Mucosa of gallbladder (tissue), 1 donor: ENCODE data around the gene PARP8. TPM values are rescaled to one million over a fixed set of nuclear protein-coding genes. Genes with fewer than 3 reads are reported as not detected.
A peak's percentile ranks its signal among the peaks of the same experiment; 100 is the strongest.

ENCODE experiments used
- DNase-seq: peaks from one replicate; pipeline ENCODE4 v3.0.0-alpha.2; 2020; ENCODE audit warnings: low spot score
- total RNA-seq: library from RNA; stranded (reverse); gene quantifications from one replicate; pipeline ENCODE4 v1.2.1, GENCODE V29; 2021
- donor health status: DM: no; HTN: no; CAD: no.

Gene PARP8
- total RNA-seq, 1 donor from 2014 or later, result 78.4 TPM

GRCh38 chr5:50839472-50839871, 173.0 kb downstream of the PARP8 start:
- no peak for DNase-seq

DNA sequence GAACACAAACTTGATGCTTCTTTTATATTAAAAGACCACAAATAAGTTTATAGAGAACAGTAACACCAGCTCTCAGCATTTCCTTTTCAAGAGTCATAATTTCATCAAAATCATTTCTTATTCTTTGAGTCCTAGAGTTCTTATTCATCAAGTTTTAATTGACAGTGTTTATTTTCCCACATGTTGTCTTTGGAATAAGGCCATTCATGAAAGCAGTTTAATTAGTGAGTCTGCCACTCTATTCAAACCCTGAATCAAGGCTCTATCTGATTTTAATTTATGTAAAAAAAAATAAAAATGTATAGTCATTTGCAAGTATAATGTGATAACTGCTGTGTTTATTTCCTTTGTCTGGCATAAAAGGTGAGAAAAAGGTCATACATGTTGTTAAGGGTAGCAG, 176.7 kb downstream of the PARP8 start:
- DNase-seq, result no peak

- DNase-seq, result no peak
Observed at GRCh38 chr5:50846261-50846660, 179.8 kb downstream of the PARP8 start.

- DNase-seq, result no peak
Observed at GRCh38 chr5:50849554-50849953, 183.1 kb downstream of the PARP8 start.

- DNase-seq, result peak; percentile 21
Observed at GRCh38 chr5:50853151-50853550, 186.7 kb downstream of the PARP8 start.

GRCh38 chr5:50854082-50854481, 187.6 kb downstream of the PARP8 start:
- DNase-seq, result no peak

DNA sequence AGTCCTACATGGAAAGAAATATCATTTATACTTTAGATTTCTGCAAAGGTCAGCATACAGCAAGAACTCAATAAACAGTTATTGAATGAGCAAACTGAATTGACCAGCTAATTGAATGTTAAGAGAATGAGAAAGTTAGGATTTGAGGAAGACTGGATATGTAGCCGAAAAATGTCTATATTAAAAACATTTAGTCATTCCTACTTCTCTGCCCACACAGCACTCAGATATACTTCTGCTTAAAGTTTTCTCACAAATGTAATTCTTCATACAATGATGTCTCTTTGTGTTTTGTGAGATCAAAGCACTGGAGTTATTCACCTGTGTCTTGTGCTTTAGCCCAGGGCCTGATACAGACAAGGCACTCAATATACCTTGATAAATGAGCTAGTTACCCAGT, 188.6 kb downstream of the PARP8 start:
- DNase-seq, result no peak

GRCh38 chr5:50856401-50857119, 190.1 kb downstream of the PARP8 start:
- DNase-seq, result no peak

GRCh38 chr5:50863534-50864170, 197.2 kb downstream of the PARP8 start:
- no peak for DNase-seq

- DNase-seq, result no peak
Observed at GRCh38 chr5:50864466-50864865, 198.0 kb downstream of the PARP8 start.

DNA sequence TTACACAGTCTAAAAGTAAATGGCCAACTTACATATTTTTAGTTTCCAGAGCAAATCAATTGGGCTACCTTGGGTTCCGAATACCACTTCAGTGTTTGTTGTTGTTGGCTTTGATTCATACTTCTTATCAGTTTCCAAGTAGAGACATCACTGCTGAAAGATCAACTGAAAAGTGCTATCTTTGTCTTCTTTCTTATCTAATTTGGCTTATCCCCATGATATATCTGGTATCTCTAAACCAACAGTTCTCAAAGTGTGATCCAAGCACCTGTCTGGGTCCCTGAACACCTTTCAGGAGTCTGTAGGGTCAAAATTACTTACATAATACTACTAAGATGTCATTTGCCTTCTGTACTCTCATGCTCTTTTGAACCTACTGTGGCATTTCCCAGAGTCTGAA, 200.0 kb downstream of the PARP8 start:
- DNase-seq, result no peak

GRCh38 chr5:50867140-50867539, 200.7 kb downstream of the PARP8 start:
- no peak for DNase-seq

GRCh38 chr5:50873595-50874277, 207.3 kb downstream of the PARP8 start:
- DNase-seq, result no peak

- no peak for DNase-seq
Observed at GRCh38 chr5:50874306-50875001, 208.0 kb downstream of the PARP8 start.

GRCh38 chr5:50875002-50875344, 208.5 kb downstream of the PARP8 start:
- no peak for DNase-seq

- no peak for DNase-seq
Observed at GRCh38 chr5:50878470-50878869, 212.0 kb downstream of the PARP8 start.

- no peak for DNase-seq
Observed at GRCh38 chr5:50881407-50881806, 215.0 kb downstream of the PARP8 start.

- DNase-seq, result no peak
Observed at GRCh38 chr5:50886657-50887345, 220.4 kb downstream of the PARP8 start.

DNA sequence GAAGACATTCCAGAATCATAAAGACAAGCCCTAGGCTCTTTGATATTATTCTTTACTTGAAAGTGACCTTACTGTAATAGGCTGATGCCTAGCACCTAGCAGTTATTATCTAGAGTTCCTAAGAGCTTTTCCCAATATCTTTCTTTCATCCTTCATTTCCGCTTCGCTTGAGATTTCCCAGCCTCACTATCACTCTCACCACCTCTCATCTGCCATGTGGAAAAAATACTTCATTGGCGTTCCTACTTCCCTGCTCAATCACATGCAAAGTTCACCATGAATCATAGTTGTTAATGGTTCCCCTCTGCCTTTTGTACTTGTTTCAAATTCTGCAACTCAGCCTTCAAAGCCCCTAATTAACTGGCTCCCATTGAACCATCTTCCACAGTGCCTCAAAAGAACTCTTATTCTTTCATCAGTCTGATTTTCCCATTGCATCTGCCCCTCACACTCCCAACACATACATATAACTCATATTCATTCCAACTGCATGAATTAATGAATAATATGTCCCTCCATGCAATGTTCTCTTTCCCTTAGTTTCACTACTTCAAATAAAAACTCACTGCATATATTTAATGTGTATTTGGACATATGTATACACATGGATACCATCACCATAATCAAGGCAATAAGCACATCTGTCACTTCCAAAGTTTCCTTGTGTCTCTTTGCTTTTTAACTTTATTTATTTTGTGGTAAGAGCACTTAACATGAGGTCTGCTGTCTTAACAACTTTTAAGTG, 221.6 kb downstream of the PARP8 start:
- DNase-seq, result no peak

- no peak for DNase-seq
Observed at GRCh38 chr5:50888751-50889150, 222.3 kb downstream of the PARP8 start.

DNA sequence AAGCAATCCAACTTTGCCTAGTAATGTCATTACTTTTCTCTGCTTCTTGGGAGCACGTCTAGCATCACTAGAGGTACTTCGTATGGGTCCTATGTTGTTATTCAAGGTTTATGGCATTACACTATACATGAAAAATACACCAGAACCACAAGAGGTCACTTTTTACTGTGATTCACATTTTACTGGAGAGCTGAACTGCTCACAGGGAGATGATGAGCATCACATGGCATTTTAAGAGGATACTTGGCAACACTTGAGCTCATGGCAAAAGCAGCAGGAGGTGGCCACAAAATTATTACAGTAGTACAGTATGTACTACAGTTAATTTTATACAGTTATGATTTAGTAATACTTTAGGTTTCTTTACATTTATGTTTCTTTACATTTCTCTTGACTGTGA, 223.4 kb downstream of the PARP8 start:
- no peak for DNase-seq
